WTC11 (cell line): ENCODE data around the gene USP54. TPM values are rescaled to one million over a fixed set of nuclear protein-coding genes. Genes with fewer than 3 reads are reported as not detected.

Experiments used
- ATAC-seq: fragments of 200-7000 bp; cut with Tn5 transposase; 2 replicates; pipeline ENCODE4 v1.10.0; 2021; ENCODE audit warnings: mild to moderate bottlenecking, moderate library complexity
- CTCF ChIA-PET: fragments of 300-600 bp; sonication (Branson Sonifier 250); formaldehyde crosslinking; loops from one replicate; lab custom pipeline; 2021; ENCODE audit warnings: antibody characterized with exemption; lab: Charles Lee
- POLR2A ChIA-PET: fragments of 350-600 bp; sonication (Branson Sonifier 250); formaldehyde crosslinking; loops from one replicate; lab custom pipeline; 2021; ENCODE audit warnings: antibody characterized with exemption; lab: Charles Lee
- DNase-seq: peaks from one replicate; pipeline ENCODE4 v3.0.0; 2021; ENCODE audit warnings: low spot score
- H3K27ac Mint-ChIP-seq: 2 replicates; pipeline ENCODE4 v1.8.0; 2021; ENCODE audit warnings: mixed read lengths
- H3K27me3 Mint-ChIP-seq: 2 replicates; pipeline ENCODE4 v1.8.0; 2021; ENCODE audit warnings: low read depth, mild to moderate bottlenecking, moderate library complexity, mixed read lengths
- H3K36me3 Mint-ChIP-seq: 2 replicates; pipeline ENCODE4 v1.8.0; 2021; ENCODE audit warnings: mixed read lengths
- H3K4me1 Mint-ChIP-seq: 2 replicates; pipeline ENCODE4 v1.8.0; 2022; ENCODE audit warnings: mixed read lengths
- H3K4me3 Mint-ChIP-seq: 2 replicates; pipeline ENCODE4 v1.8.0; 2021; ENCODE audit warnings: mild to moderate bottlenecking, moderate library complexity, mixed read lengths
- H3K9me3 Mint-ChIP-seq: 2 replicates; pipeline ENCODE4 v1.8.0; 2021; ENCODE audit warnings: mixed read lengths
- AR ChIP-seq: fragments of 250-450 bp; sonication (Bioruptor Pico); IDR thresholded peaks from 2 replicates; pipeline ENCODE4 v1.9.0; 2021; ENCODE audit warnings: mild to moderate bottlenecking
- ATF6 ChIP-seq: sonication (generic); formaldehyde crosslinking; IDR thresholded peaks from 2 replicates; pipeline ENCODE4 v1.8.1; 2023; ENCODE audit warnings: mild to moderate bottlenecking, missing genetic modification reagents
- CBFB ChIP-seq: sonication (generic); formaldehyde crosslinking; IDR thresholded peaks from 2 replicates; pipeline ENCODE4 v1.8.1; 2022; ENCODE audit warnings: mild to moderate bottlenecking, low read depth, missing genetic modification reagents
- CDX4 ChIP-seq: fragments of 250-450 bp; sonication (Bioruptor Pico); IDR thresholded peaks from 2 replicates; pipeline ENCODE4 v1.9.0; 2021; ENCODE audit warnings: moderate library complexity, mild to moderate bottlenecking, inconsistent platforms, borderline replicate concordance
- CTCF ChIP-seq: fragments of 200-600 bp; IDR thresholded peaks from 2 replicates; pipeline ENCODE4 v1.8.0; 2022; ENCODE audit warnings: antibody characterized with exemption
- E2F4 ChIP-seq: sonication (generic); formaldehyde crosslinking; IDR thresholded peaks from 2 replicates; pipeline ENCODE4 v1.8.1; 2022; ENCODE audit warnings: low read depth, mild to moderate bottlenecking, moderate library complexity, missing genetic modification reagents, borderline replicate concordance
- ELF4 ChIP-seq: sonication (generic); formaldehyde crosslinking; IDR thresholded peaks from 2 replicates; pipeline ENCODE4 v1.8.1; 2022; ENCODE audit warnings: low read depth, mild to moderate bottlenecking, moderate library complexity, missing genetic modification reagents
- ESRRA ChIP-seq: sonication (generic); formaldehyde crosslinking; IDR thresholded peaks from 2 replicates; pipeline ENCODE4 v1.8.1; 2022; ENCODE audit warnings: mild to moderate bottlenecking, missing genetic modification reagents, borderline replicate concordance
- FOXK1 ChIP-seq: sonication (generic); formaldehyde crosslinking; IDR thresholded peaks from 2 replicates; pipeline ENCODE4 v1.8.0; 2022; ENCODE audit warnings: mild to moderate bottlenecking, moderate library complexity, missing genetic modification reagents
- GRHL2 ChIP-seq: fragments of 250-450 bp; sonication (Bioruptor Pico); IDR thresholded peaks from 2 replicates; pipeline ENCODE4 v1.8.0; 2022; ENCODE audit warnings: mild to moderate bottlenecking, moderate library complexity; ENCODE audit not compliant: insufficient replicate concordance, severe bottlenecking
- MAX ChIP-seq: sonication (generic); formaldehyde crosslinking; IDR thresholded peaks from 2 replicates; pipeline ENCODE4 v1.8.0; 2022; ENCODE audit warnings: mild to moderate bottlenecking, missing genetic modification reagents
- OVOL2 ChIP-seq: fragments of 250-450 bp; sonication (Bioruptor Pico); IDR thresholded peaks from 2 replicates; pipeline ENCODE4 v1.9.0; 2021; ENCODE audit warnings: mild to moderate bottlenecking, borderline replicate concordance
- PRRX2 ChIP-seq: fragments of 250-450 bp; sonication (Bioruptor Pico); IDR thresholded peaks from 2 replicates; pipeline ENCODE4 v1.8.0; 2021; ENCODE audit warnings: mild to moderate bottlenecking
- SMAD4 ChIP-seq: sonication (generic); formaldehyde crosslinking; IDR thresholded peaks from 2 replicates; pipeline ENCODE4 v1.8.0; 2022; ENCODE audit warnings: mild to moderate bottlenecking, missing genetic modification reagents
- TCF7 ChIP-seq: sonication (generic); formaldehyde crosslinking; IDR thresholded peaks from 2 replicates; pipeline ENCODE4 v1.8.0; 2022; ENCODE audit warnings: mild to moderate bottlenecking, low read depth, missing genetic modification reagents, moderate library complexity
- USF2 ChIP-seq: sonication (generic); formaldehyde crosslinking; IDR thresholded peaks from 2 replicates; pipeline ENCODE4 v1.8.1; 2023; ENCODE audit warnings: mild to moderate bottlenecking, missing genetic modification reagents, moderate library complexity
- ZNF219 ChIP-seq: sonication (generic); formaldehyde crosslinking; IDR thresholded peaks from 2 replicates; pipeline ENCODE4 v1.8.0; 2023; ENCODE audit warnings: missing genetic modification reagents, mild to moderate bottlenecking, borderline replicate concordance
- ZNF263 ChIP-seq: sonication (generic); formaldehyde crosslinking; IDR thresholded peaks from 2 replicates; pipeline ENCODE4 v1.8.1; 2022; ENCODE audit warnings: low read depth, mild to moderate bottlenecking, moderate library complexity, missing genetic modification reagents
- ZNF416 ChIP-seq: fragments of 250-450 bp; sonication (Bioruptor Pico); IDR thresholded peaks from 2 replicates; pipeline ENCODE4 v1.9.0; 2021; ENCODE audit warnings: mild to moderate bottlenecking, inconsistent platforms
- ZNF425 ChIP-seq: fragments of 250-450 bp; sonication (Bioruptor Pico); conservative IDR thresholded peaks from 2 replicates; pipeline ENCODE4 v1.9.0; 2021; ENCODE audit warnings: mild to moderate bottlenecking
- total RNA-seq: library from RNA; stranded (reverse); gene quantifications from 3 replicates; pipeline ENCODE4 v1.2.3, GENCODE V29; 2021

Gene USP54
- total RNA-seq, 1 experiment from 2014 or later: 39.8 TPM

GRCh38 chr10:73478636-73479035 is 112.5 kb downstream of the USP54 start:
- Mint-ChIP-seq H3K36me3 (peaks cover 42% of the 10 kb centered on the region), H3K27me3 (no peaks in the 10 kb centered on the region), H3K4me3 (no peak overlapping the region), H3K4me1 (no peaks in the 10 kb centered on the region), H3K9me3 (0 out of 2 replicates have a peak, but pooled peaks cover 4% of the 10 kb centered on the region), H3K27ac (no peak overlapping the region)
- ATAC-seq (no peak), DNase-seq (no peak)
- ChIA-PET CTCF (no interaction called here), POLR2A (no interaction called here)
- TF ChIP-seq TCF7 (CRISPR knock-in tag) (no peak), ATF6 (no peak), CBFB (CRISPR knock-in tag) (no peak), PRRX2 (CRISPR knock-in tag) (no peak), CTCF (no peak), ZNF219 (CRISPR knock-in tag) (no peak), ZNF416 (CRISPR knock-in tag) (no peak)

- Mint-ChIP-seq H3K36me3 (peaks cover 38% of the 10 kb centered on the region), H3K4me1 (no peaks in the 10 kb centered on the region), H3K4me3 (no peak overlapping the region), H3K27me3 (no peaks in the 10 kb centered on the region), H3K27ac (no peak overlapping the region), H3K9me3 (no peaks in the 10 kb centered on the region)
- DNase-seq: no peak
- ChIA-PET CTCF (no interaction called here), POLR2A (no interaction called here)
- no peak for ATAC-seq
- TF ChIP-seq SMAD4 (no peak), OVOL2 (CRISPR knock-in tag) (no peak), E2F4 (CRISPR knock-in tag) (no peak), ZNF263 (no peak), MAX (no peak), CDX4 (CRISPR knock-in tag) (no peak), ZNF219 (CRISPR knock-in tag) (no peak), TCF7 (CRISPR knock-in tag) (no peak), ESRRA (CRISPR knock-in tag) (no peak), GRHL2 (CRISPR knock-in tag) (no peak), USF2 (CRISPR knock-in tag) (no peak), ELF4 (CRISPR knock-in tag) (no peak), AR (CRISPR knock-in tag) (no peak), ZNF416 (CRISPR knock-in tag) (no peak), FOXK1 (no peak), ZNF425 (CRISPR knock-in tag) (no peak)
Measured at GRCh38 chr10:73471226-73471625, 119.9 kb downstream of the USP54 start.
